ENCODE measurements around the gene SPATC1L.

SPATC1L gene

GRCh38 chr21:46220847-46221246 lies 36.6 kb upstream of the SPATC1L start:
- H3K4me3 ChIP-seq (ENCODE audit: low read depth, low read length) = no peak overlapping the region
- ChIA-PET POLR2A (no interaction called here), CTCF (interaction anchor here (0.9 to 1.3 kb wide), 2 partner anchors 9 kb away, joined by 3 to 5 read pairs; no protein-coding TSS in a partner anchor)
- DNase-seq (ENCODE audit: low read depth, low spot score) = no peak
- no peak for TF ChIP-seq CTCF (IDR thresholded peaks at IDR 0.05; ENCODE audit: insufficient read depth, low read length, missing control alignments)

GRCh38 chr21:46220275-46220810 lies 36.1 kb upstream of the SPATC1L start:
- ChIA-PET CTCF (interaction anchor here (1.2 to 1.3 kb wide), 2 partner anchors 10 to 67 kb away, joined by 3 read pairs; no protein-coding TSS in a partner anchor), POLR2A (no interaction called here)
- no peak overlapping the region for H3K4me3 ChIP-seq (ENCODE audit: low read depth, low read length)
- TF ChIP-seq CTCF (IDR thresholded peaks at IDR 0.05; ENCODE audit: insufficient read depth, low read length, missing control alignments) = no peak
- DNase-seq (ENCODE audit: low read depth, low spot score) = no peak

GRCh38 chr21:46219591-46220239 lies 35.5 kb upstream of the SPATC1L start:
- CTCF ChIA-PET = interaction anchor here (1.2 to 1.3 kb wide), 2 partner anchors 10 to 66 kb away, joined by 3 read pairs; no protein-coding TSS in a partner anchor
- POLR2A ChIA-PET = no interaction called here
- H3K4me3 ChIP-seq (ENCODE audit: low read depth, low read length) = no peak overlapping the region
- no peak for DNase-seq (ENCODE audit: low read depth, low spot score)
- TF ChIP-seq CTCF (IDR thresholded peaks at IDR 0.05; ENCODE audit: insufficient read depth, low read length, missing control alignments) = no peak

- TF ChIP-seq CTCF (IDR thresholded peaks at IDR 0.05; ENCODE audit: insufficient read depth, low read length, missing control alignments) = no peak
- CTCF ChIA-PET = interaction anchor here (1.2 to 1.3 kb wide), 2 partner anchors 11 to 66 kb away, joined by 3 read pairs; no protein-coding TSS in a partner anchor
- POLR2A ChIA-PET = no interaction called here
- no peak for DNase-seq (ENCODE audit: low read depth, low spot score)
- no peak overlapping the region for H3K4me3 ChIP-seq (ENCODE audit: low read depth, low read length)
Observed at GRCh38 chr21:46218906-46219590, 34.8 kb upstream of the SPATC1L start.

GRCh38 chr21:46217511-46218196 lies 33.4 kb upstream of the SPATC1L start:
- TF ChIP-seq CTCF (IDR thresholded peaks at IDR 0.05; ENCODE audit: insufficient read depth, low read length, missing control alignments) = no peak
- ChIA-PET POLR2A (no interaction called here), CTCF (no interaction called here)
- H3K4me3 ChIP-seq (ENCODE audit: low read depth, low read length) = no peak overlapping the region
- no peak for DNase-seq (ENCODE audit: low read depth, low spot score)
